Tibial nerve (tissue), 4 donors: Measurements from ENCODE around the gene EXOSC7.

Source experiments
- EP300 ChIP-seq, 2 donors: sonication (generic); formaldehyde crosslinking; IDR thresholded peaks; one replicate each; pipeline ENCODE4 v1.6.1; 2017; ENCODE audit warnings: antibody characterized with exemption in 2 of 2, mild to moderate bottlenecking in 1 of 2
- TF ChIP-seq, protein P1 (sequence below), 5 experiments: fragments of 200-600 bp in 3 of 5; fragments of 450-650 bp in 2 of 5; sonication (generic) in 3 of 5; IDR thresholded peaks; one replicate each; pipeline ENCODE4 v1.5.1; 2016 to 2019; ENCODE audit warnings: antibody characterized with exemption in 5 of 5, mild to moderate bottlenecking in 3 of 5, moderate library complexity in 2 of 5

DNA sequence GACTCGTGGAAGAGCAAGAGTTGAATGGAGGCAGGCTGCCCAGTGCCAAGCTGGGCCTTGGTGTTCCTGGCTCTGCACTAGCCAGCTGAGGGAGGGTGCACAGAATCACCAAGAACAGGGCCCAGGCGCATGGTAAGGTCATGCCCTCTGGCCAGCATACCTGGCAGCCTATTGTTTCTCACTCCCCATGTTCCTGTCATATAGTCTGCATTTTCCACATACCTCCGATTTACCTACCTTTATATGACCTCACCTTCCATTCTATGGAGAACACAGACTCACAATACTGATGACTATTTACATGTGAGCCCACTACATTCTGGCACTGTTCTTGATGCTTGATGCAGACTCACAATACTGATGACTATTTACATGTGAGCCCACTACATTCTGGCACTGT is 55.5 kb downstream of the EXOSC7 start:
- TF ChIP-seq, protein P1, sequence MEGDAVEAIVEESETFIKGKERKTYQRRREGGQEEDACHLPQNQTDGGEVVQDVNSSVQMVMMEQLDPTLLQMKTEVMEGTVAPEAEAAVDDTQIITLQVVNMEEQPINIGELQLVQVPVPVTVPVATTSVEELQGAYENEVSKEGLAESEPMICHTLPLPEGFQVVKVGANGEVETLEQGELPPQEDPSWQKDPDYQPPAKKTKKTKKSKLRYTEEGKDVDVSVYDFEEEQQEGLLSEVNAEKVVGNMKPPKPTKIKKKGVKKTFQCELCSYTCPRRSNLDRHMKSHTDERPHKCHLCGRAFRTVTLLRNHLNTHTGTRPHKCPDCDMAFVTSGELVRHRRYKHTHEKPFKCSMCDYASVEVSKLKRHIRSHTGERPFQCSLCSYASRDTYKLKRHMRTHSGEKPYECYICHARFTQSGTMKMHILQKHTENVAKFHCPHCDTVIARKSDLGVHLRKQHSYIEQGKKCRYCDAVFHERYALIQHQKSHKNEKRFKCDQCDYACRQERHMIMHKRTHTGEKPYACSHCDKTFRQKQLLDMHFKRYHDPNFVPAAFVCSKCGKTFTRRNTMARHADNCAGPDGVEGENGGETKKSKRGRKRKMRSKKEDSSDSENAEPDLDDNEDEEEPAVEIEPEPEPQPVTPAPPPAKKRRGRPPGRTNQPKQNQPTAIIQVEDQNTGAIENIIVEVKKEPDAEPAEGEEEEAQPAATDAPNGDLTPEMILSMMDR (IDR thresholded peaks at IDR 0.05), result no peak
- no peak for TF ChIP-seq EP300 (IDR thresholded peaks at IDR 0.05)
